ENCODE measurements around the gene METRNL.
"Not testable (repeated sequence)": the region's sequence is repeated elsewhere in the genome, so short reads cannot be mapped to it uniquely, and the experiment has no call there.

Gene METRNL

GRCh38 chr17:83121921-83122820, 42.8 kb downstream of the METRNL start:
- DNase-seq (ENCODE audit: low read depth in 2 of 2): no peak

- DNase-seq (ENCODE audit: low read depth in 2 of 2): no peak
Measured at GRCh38 chr17:83122834-83123233, 43.4 kb downstream of the METRNL start.

GRCh38 chr17:83123896-83124801, 44.7 kb downstream of the METRNL start:
- DNase-seq (ENCODE audit: low read depth in 2 of 2): no peak

- no peak for DNase-seq (ENCODE audit: low read depth in 2 of 2)
Measured at GRCh38 chr17:83124871-83125514, 45.6 kb downstream of the METRNL start.

- no peak for DNase-seq (ENCODE audit: low read depth in 2 of 2)
Measured at GRCh38 chr17:83125515-83126274, 46.3 kb downstream of the METRNL start.

GRCh38 chr17:83126275-83126811, 46.9 kb downstream of the METRNL start:
- no peak for DNase-seq (ENCODE audit: low read depth in 2 of 2)

- no peak for DNase-seq (ENCODE audit: low read depth in 2 of 2)
Measured at GRCh38 chr17:83127431-83128160, 48.2 kb downstream of the METRNL start.

- DNase-seq (ENCODE audit: low read depth in 2 of 2): no peak
Measured at GRCh38 chr17:83128306-83129240, 49.2 kb downstream of the METRNL start.

- no peak for DNase-seq (ENCODE audit: low read depth in 2 of 2)
Measured at GRCh38 chr17:83129676-83130075, 50.3 kb downstream of the METRNL start.

GRCh38 chr17:83131401-83132011, 52.1 kb downstream of the METRNL start:
- no peak for DNase-seq (ENCODE audit: low read depth in 2 of 2)

GRCh38 chr17:83132251-83133081, 53.1 kb downstream of the METRNL start:
- no peak for DNase-seq (ENCODE audit: low read depth in 2 of 2)

GRCh38 chr17:83133302-83134121, 54.1 kb downstream of the METRNL start:
- DNase-seq (ENCODE audit: low read depth in 2 of 2): no peak

- DNase-seq (ENCODE audit: low read depth in 2 of 2): not testable (repeated sequence)
Measured at GRCh38 chr17:83134456-83134855, 55.0 kb downstream of the METRNL start.

GRCh38 chr17:83135692-83136091, 56.3 kb downstream of the METRNL start:
- no peak for DNase-seq (ENCODE audit: low read depth in 2 of 2)

- no peak for DNase-seq (ENCODE audit: low read depth in 2 of 2)
Measured at GRCh38 chr17:83136156-83136555, 56.7 kb downstream of the METRNL start.

- no peak for DNase-seq (ENCODE audit: low read depth in 2 of 2)
Measured at GRCh38 chr17:83136931-83137330, 57.5 kb downstream of the METRNL start.

- DNase-seq (ENCODE audit: low read depth in 2 of 2): no peak
Measured at GRCh38 chr17:83137523-83137922, 58.1 kb downstream of the METRNL start.
